ENCODE results near the gene CDC42SE1. TPM values are rescaled to one million over a fixed set of nuclear protein-coding genes. Genes with fewer than 3 reads are reported as not detected.

The CDC42SE1 gene
- total and polyA plus RNA-seq, 2 donors from 2014 or later = 36.6 to 107 TPM

GRCh38 chr1:151032164-151032563, 27.3 kb downstream of the CDC42SE1 start:
- intact Hi-C loops (cut with DNase I) = no loop called here
- no peak overlapping the region for H3K4me3 ChIP-seq (ENCODE audit: low read length in 3 of 3)
- no peak for DNase-seq
- no peak overlapping the region for H3K27ac ChIP-seq (ENCODE audit: low read depth in 2 of 2, low read length in 2 of 2)
- no peaks in the 10 kb centered on the region for H3K4me1 ChIP-seq (ENCODE audit: control insufficient read depth in 2 of 3, insufficient read depth in 2 of 3, low read depth in 1 of 3, low read length in 3 of 3)
- H3K9me3 ChIP-seq (ENCODE audit: control insufficient read depth in 2 of 3, insufficient read depth in 1 of 3, low read length in 3 of 3) = no peaks in the 10 kb centered on the region
- H3K9ac ChIP-seq (ENCODE audit: low read length in 3 of 3) = no peak overlapping the region
- no peak for FAIRE-seq
- peaks cover 9 to 36% (median 25%) of the 10 kb centered on the region in 3 donors for H3K36me3 ChIP-seq (ENCODE audit: control insufficient read depth in 2 of 3, insufficient read depth in 3 of 3, low read length in 3 of 3)
- no peak for TF ChIP-seq CTCF (IDR thresholded peaks at IDR 0.05; ENCODE audit: borderline replicate concordance, extremely low read depth, insufficient read depth)
- no peaks in the 10 kb centered on the region for H3K27me3 ChIP-seq (ENCODE audit: control insufficient read depth, insufficient read depth, low read length)

- H3K27ac ChIP-seq (ENCODE audit: low read depth in 2 of 2, low read length in 2 of 2) = no peak overlapping the region
- H3K4me1 ChIP-seq (ENCODE audit: control insufficient read depth in 2 of 3, insufficient read depth in 2 of 3, low read depth in 1 of 3, low read length in 3 of 3) = peaks cover 0 to 10% (median 0%) of the 10 kb centered on the region in 3 donors
- TF ChIP-seq CTCF (IDR thresholded peaks at IDR 0.05; ENCODE audit: borderline replicate concordance, extremely low read depth, insufficient read depth) = no peak
- no peak overlapping the region for H3K9ac ChIP-seq (ENCODE audit: low read length in 3 of 3)
- no peak overlapping the region for H3K4me3 ChIP-seq (ENCODE audit: low read length in 3 of 3)
- DNase-seq (no peak), FAIRE-seq (no peak)
- no peaks in the 10 kb centered on the region for H3K9me3 ChIP-seq (ENCODE audit: control insufficient read depth in 2 of 3, insufficient read depth in 1 of 3, low read length in 3 of 3)
- intact Hi-C loops (cut with DNase I) = no loop called here
- peaks cover 10 to 36% (median 17%) of the 10 kb centered on the region in 3 donors for H3K36me3 ChIP-seq (ENCODE audit: control insufficient read depth in 2 of 3, insufficient read depth in 3 of 3, low read length in 3 of 3)
- no peaks in the 10 kb centered on the region for H3K27me3 ChIP-seq (ENCODE audit: control insufficient read depth, insufficient read depth, low read length)
These were observed 33.0 kb downstream of the CDC42SE1 start for GRCh38 chr1:151026460-151026859.

GRCh38 chr1:151024540-151025146, 34.8 kb downstream of the CDC42SE1 start:
- Histone ChIP-seq H3K9ac (ENCODE audit: low read length in 3 of 3) (no peak overlapping the region), H3K9me3 (ENCODE audit: control insufficient read depth in 2 of 3, insufficient read depth in 1 of 3, low read length in 3 of 3) (no peaks in the 10 kb centered on the region), H3K27me3 (ENCODE audit: control insufficient read depth, insufficient read depth, low read length) (no peaks in the 10 kb centered on the region), H3K4me3 (ENCODE audit: low read length in 3 of 3) (no peak overlapping the region), H3K36me3 (ENCODE audit: control insufficient read depth in 2 of 3, insufficient read depth in 3 of 3, low read length in 3 of 3) (peaks cover 8 to 28% (median 13%) of the 10 kb centered on the region in 3 donors), H3K27ac (ENCODE audit: low read depth in 2 of 2, low read length in 2 of 2) (peak overlapping the region in 1 of 2 donors; percentile 6), H3K4me1 (ENCODE audit: control insufficient read depth in 2 of 3, insufficient read depth in 2 of 3, low read depth in 1 of 3, low read length in 3 of 3) (peaks cover 0 to 10% (median 0%) of the 10 kb centered on the region in 3 donors)
- FAIRE-seq (no peak), DNase-seq (peak; percentile 78 to 88 (median 81))
- peak; percentile 68 for TF ChIP-seq CTCF (IDR thresholded peaks at IDR 0.05; ENCODE audit: borderline replicate concordance, extremely low read depth, insufficient read depth)
- intact Hi-C loops (cut with DNase I) = no loop called here
